Activated CD4-positive, alpha-beta T cell treated with anti-CD3 and anti-CD28 coated beads, Interleukin-2, amount 10 ng/mL, durations not matched to agents 7 days and 5 days (primary cell): ENCODE results near the gene EPB41L4A. TPM values are rescaled to one million over a fixed set of nuclear protein-coding genes. Genes with fewer than 3 reads are reported as not detected.

Experiments used
- CTCF ChIA-PET: fragments of 350-600 bp; sonication (Branson Sonifier 250); formaldehyde crosslinking; loops from one replicate; lab custom pipeline; 2021; ENCODE audit warnings: antibody characterized with exemption; lab: Charles Lee
- POLR2A ChIA-PET: fragments of 350-600 bp; sonication (Branson Sonifier 250); formaldehyde crosslinking; loops from one replicate; lab custom pipeline; 2021; ENCODE audit warnings: antibody characterized with exemption; lab: Charles Lee
- DNase-seq: peaks from one replicate; pipeline ENCODE4 v3.0.0-alpha.2; 2020
- H3K27ac Mint-ChIP-seq: one replicate; pipeline ENCODE4 v1.8.0; 2021; ENCODE audit warnings: mild to moderate bottlenecking, moderate library complexity, mixed read lengths
- H3K27me3 Mint-ChIP-seq: one replicate; pipeline ENCODE4 v1.8.0; 2021; ENCODE audit warnings: mixed read lengths
- H3K36me3 Mint-ChIP-seq: one replicate; pipeline ENCODE4 v1.8.0; 2021; ENCODE audit warnings: low read depth, mixed read lengths
- H3K4me1 Mint-ChIP-seq: one replicate; pipeline ENCODE4 v1.8.0; 2021; ENCODE audit warnings: mixed read lengths
- H3K4me3 Mint-ChIP-seq: one replicate; pipeline ENCODE4 v1.8.0; 2021; ENCODE audit warnings: mild to moderate bottlenecking, moderate library complexity, mixed read lengths
- H3K9me3 Mint-ChIP-seq: one replicate; pipeline ENCODE4 v1.8.0; 2021; ENCODE audit warnings: mixed read lengths
- total RNA-seq, 2 experiments: library from RNA; stranded (reverse); gene quantifications; one replicate each; pipeline ENCODE4 v1.2.3, GENCODE V29; 2021

Gene EPB41L4A
- total RNA-seq, 2 experiments from 2014 or later = 0.62 to 1.2 TPM

GRCh38 chr5:112161392-112161748 lies 257.7 kb downstream of the EPB41L4A start:
- Mint-ChIP-seq H3K27ac (peak overlapping the region; percentile 89), H3K9me3 (no peaks in the 10 kb centered on the region), H3K27me3 (peaks cover 3% of the 10 kb centered on the region), H3K4me3 (peak overlapping the region; percentile 90), H3K36me3 (peaks cover 31% of the 10 kb centered on the region), H3K4me1 (peaks cover 25% of the 10 kb centered on the region)
- CTCF ChIA-PET = interaction anchor here (1.1 to 3.3 kb wide), 7 partner anchors 9 to 630 kb away, joined by 3 to 20 read pairs (median 10); no protein-coding TSS in a partner anchor
- POLR2A ChIA-PET = no interaction called here
- no peak for DNase-seq

- Mint-ChIP-seq H3K36me3 (peaks cover 27% of the 10 kb centered on the region), H3K27me3 (peaks cover 3% of the 10 kb centered on the region), H3K4me3 (peak overlapping the region; percentile 90), H3K27ac (peak overlapping the region; percentile 89), H3K4me1 (peaks cover 25% of the 10 kb centered on the region), H3K9me3 (no peaks in the 10 kb centered on the region)
- ChIA-PET CTCF (interaction anchor here (0.6 to 3.3 kb wide), 8 partner anchors 8 to 629 kb away, joined by 3 to 20 read pairs (median 7); partner anchors contain the start of gene NREP), POLR2A (interaction anchor here (0.6 kb wide), 1 partner anchor 77 kb away, joined by 6 read pairs; no protein-coding TSS in a partner anchor)
- peak; percentile 89 for DNase-seq
Measured at GRCh38 chr5:112160652-112161391, 258.3 kb downstream of the EPB41L4A start.

- peaks cover 5% of the 10 kb centered on the region for H3K27me3 Mint-ChIP-seq
- H3K36me3 Mint-ChIP-seq = peaks cover 22% of the 10 kb centered on the region
- no peak for DNase-seq
- H3K4me1 Mint-ChIP-seq = peaks cover 26% of the 10 kb centered on the region
- POLR2A ChIA-PET = no interaction called here
- H3K27ac Mint-ChIP-seq = no peak overlapping the region
- no peak overlapping the region for H3K4me3 Mint-ChIP-seq
- CTCF ChIA-PET = interaction anchor here (1.3 to 3.3 kb wide), 2 partner anchors 16 to 612 kb away, joined by 3 to 20 read pairs; no protein-coding TSS in a partner anchor
- H3K9me3 Mint-ChIP-seq = no peaks in the 10 kb centered on the region
Measured at GRCh38 chr5:112159435-112159834, 259.6 kb downstream of the EPB41L4A start.

GRCh38 chr5:112156211-112156610 lies 262.9 kb downstream of the EPB41L4A start:
- Mint-ChIP-seq H3K27me3 (peaks cover 5% of the 10 kb centered on the region), H3K36me3 (no peaks in the 10 kb centered on the region), H3K9me3 (no peaks in the 10 kb centered on the region), H3K27ac (no peak overlapping the region), H3K4me3 (no peak overlapping the region), H3K4me1 (peaks cover 7% of the 10 kb centered on the region)
- DNase-seq = no peak
- ChIA-PET POLR2A (no interaction called here), CTCF (no interaction called here)

GRCh38 chr5:112154940-112155686 lies 264.0 kb downstream of the EPB41L4A start:
- POLR2A ChIA-PET = no interaction called here
- DNase-seq = no peak
- CTCF ChIA-PET = no interaction called here
- Mint-ChIP-seq H3K4me3 (no peak overlapping the region), H3K36me3 (no peaks in the 10 kb centered on the region), H3K27ac (no peak overlapping the region), H3K9me3 (no peaks in the 10 kb centered on the region), H3K4me1 (peaks cover 2% of the 10 kb centered on the region), H3K27me3 (peaks cover 7% of the 10 kb centered on the region)

GRCh38 chr5:112149727-112150126 lies 269.4 kb downstream of the EPB41L4A start:
- ChIA-PET POLR2A (no interaction called here), CTCF (interaction anchor here (1.0 to 2.8 kb wide), 2 partner anchors 11 to 600 kb away, joined by 3 to 13 read pairs; no protein-coding TSS in a partner anchor)
- H3K36me3 Mint-ChIP-seq = no peaks in the 10 kb centered on the region

GRCh38 chr5:112146323-112147226 lies 272.5 kb downstream of the EPB41L4A start:
- no peak overlapping the region for H3K4me3 Mint-ChIP-seq
- H3K27ac Mint-ChIP-seq = no peak overlapping the region
- H3K27me3 Mint-ChIP-seq = peaks cover 13% of the 10 kb centered on the region
- no peaks in the 10 kb centered on the region for H3K36me3 Mint-ChIP-seq
- H3K9me3 Mint-ChIP-seq = no peaks in the 10 kb centered on the region
- POLR2A ChIA-PET = no interaction called here
- CTCF ChIA-PET = interaction anchor here (0.8 kb wide), 1 partner anchor 596 kb away, joined by 3 read pairs; no protein-coding TSS in a partner anchor
- no peaks in the 10 kb centered on the region for H3K4me1 Mint-ChIP-seq
- peak; percentile 68 for DNase-seq

More at GRCh38 chr5:112149727-112150126, 269.4 kb downstream of the EPB41L4A start:
- H3K27me3 Mint-ChIP-seq = peaks cover 7% of the 10 kb centered on the region
- H3K27ac Mint-ChIP-seq = no peak overlapping the region
- no peak for DNase-seq
- no peaks in the 10 kb centered on the region for H3K9me3 Mint-ChIP-seq
- peaks cover under 1% of the 10 kb centered on the region for H3K4me1 Mint-ChIP-seq
- no peak overlapping the region for H3K4me3 Mint-ChIP-seq

GRCh38 chr5:112143690-112144089 lies 275.4 kb downstream of the EPB41L4A start:
- H3K4me1 Mint-ChIP-seq = no peaks in the 10 kb centered on the region
- DNase-seq = no peak
- no peaks in the 10 kb centered on the region for H3K36me3 Mint-ChIP-seq
- H3K27ac Mint-ChIP-seq = no peak overlapping the region
- peaks cover 10% of the 10 kb centered on the region for H3K27me3 Mint-ChIP-seq
- ChIA-PET POLR2A (no interaction called here), CTCF (no interaction called here)
- no peak overlapping the region for H3K4me3 Mint-ChIP-seq
- H3K9me3 Mint-ChIP-seq = no peaks in the 10 kb centered on the region

- Mint-ChIP-seq H3K27me3 (peaks cover 10% of the 10 kb centered on the region), H3K9me3 (no peaks in the 10 kb centered on the region), H3K4me3 (no peak overlapping the region), H3K27ac (no peak overlapping the region), H3K4me1 (no peaks in the 10 kb centered on the region), H3K36me3 (no peaks in the 10 kb centered on the region)
- ChIA-PET POLR2A (interaction anchor here (0.6 kb wide), 1 partner anchor 304 kb away, joined by 3 read pairs; no protein-coding TSS in a partner anchor), CTCF (no interaction called here)
- DNase-seq = no peak
Measured at GRCh38 chr5:112142769-112143270, 276.3 kb downstream of the EPB41L4A start.

- Mint-ChIP-seq H3K9me3 (no peaks in the 10 kb centered on the region), H3K4me1 (no peaks in the 10 kb centered on the region), H3K36me3 (no peaks in the 10 kb centered on the region), H3K27ac (no peak overlapping the region), H3K4me3 (no peak overlapping the region), H3K27me3 (peaks cover 10% of the 10 kb centered on the region)
- ChIA-PET POLR2A (no interaction called here), CTCF (no interaction called here)
- DNase-seq = no peak
Measured at GRCh38 chr5:112141582-112141981, 277.5 kb downstream of the EPB41L4A start.

GRCh38 chr5:112138526-112138925 lies 280.6 kb downstream of the EPB41L4A start:
- Mint-ChIP-seq H3K9me3 (no peaks in the 10 kb centered on the region), H3K27me3 (peaks cover 10% of the 10 kb centered on the region), H3K4me3 (no peak overlapping the region), H3K4me1 (no peaks in the 10 kb centered on the region), H3K27ac (no peak overlapping the region), H3K36me3 (no peaks in the 10 kb centered on the region)
- ChIA-PET POLR2A (no interaction called here), CTCF (interaction anchor here (1.0 kb wide), 1 partner anchor 1565 kb away, joined by 3 read pairs; no protein-coding TSS in a partner anchor)
- no peak for DNase-seq

- Mint-ChIP-seq H3K36me3 (no peaks in the 10 kb centered on the region), H3K27ac (no peak overlapping the region), H3K27me3 (peaks cover 6% of the 10 kb centered on the region), H3K9me3 (no peaks in the 10 kb centered on the region), H3K4me3 (no peak overlapping the region), H3K4me1 (no peaks in the 10 kb centered on the region)
- POLR2A ChIA-PET = no interaction called here
- CTCF ChIA-PET = interaction anchor here (0.6 kb wide), 1 partner anchor 154 kb away, joined by 3 read pairs; no protein-coding TSS in a partner anchor
- DNase-seq = no peak
Measured at GRCh38 chr5:112136773-112137172, 282.3 kb downstream of the EPB41L4A start.
